Measurements from ENCODE around the gene C3orf20.
"Not testable (repeated sequence)": the region's sequence is repeated elsewhere in the genome, so short reads cannot be mapped to it uniquely, and the experiment has no call there.

Gene C3orf20

GRCh38 chr3:14650193-14650592 lies 24.7 kb upstream of the C3orf20 start:
- no peak for DNase-seq (ENCODE audit: low read depth, low spot score)

GRCh38 chr3:14651440-14652251 lies 23.3 kb upstream of the C3orf20 start, which contains the start of gene CCDC174:
TSS of gene CCDC174 (plus strand) at chr3:14651762. CDS start at chr3:14651837, 75 bp downstream.
- peak; percentile 99 for DNase-seq (ENCODE audit: low read depth, low spot score)

- DNase-seq (ENCODE audit: low read depth, low spot score) = not testable (repeated sequence)
These were observed 22.5 kb upstream of the C3orf20 start for GRCh38 chr3:14652360-14652907.

GRCh38 chr3:14657579-14657978 lies 17.4 kb upstream of the C3orf20 start:
- DNase-seq (ENCODE audit: low read depth, low spot score) = no peak

- peak; percentile 52 for DNase-seq (ENCODE audit: low read depth, low spot score)
These were observed 16.0 kb upstream of the C3orf20 start for GRCh38 chr3:14658978-14659377.

- no peak for DNase-seq (ENCODE audit: low read depth, low spot score)
These were observed 14.0 kb upstream of the C3orf20 start for GRCh38 chr3:14660942-14661341.

GRCh38 chr3:14663396-14664135 lies 11.4 kb upstream of the C3orf20 start:
- DNase-seq (ENCODE audit: low read depth, low spot score) = no peak

GRCh38 chr3:14664170-14664569 lies 10.8 kb upstream of the C3orf20 start:
- no peak for DNase-seq (ENCODE audit: low read depth, low spot score)

- DNase-seq (ENCODE audit: low read depth, low spot score) = no peak
These were observed 2.4 kb upstream of the C3orf20 start for GRCh38 chr3:14672588-14672987.

GRCh38 chr3:14676881-14677280 lies 1.9 kb downstream of the C3orf20 start:
- no peak for DNase-seq (ENCODE audit: low read depth, low spot score)

- DNase-seq (ENCODE audit: low read depth, low spot score) = no peak
These were observed 3.1 kb downstream of the C3orf20 start for GRCh38 chr3:14678015-14678503.

- no peak for DNase-seq (ENCODE audit: low read depth, low spot score)
These were observed 5.2 kb downstream of the C3orf20 start for GRCh38 chr3:14680115-14680514.

GRCh38 chr3:14680716-14681115 lies 5.8 kb downstream of the C3orf20 start:
- no peak for DNase-seq (ENCODE audit: low read depth, low spot score)

- DNase-seq (ENCODE audit: low read depth, low spot score) = no peak
These were observed 9.5 kb downstream of the C3orf20 start for GRCh38 chr3:14684447-14684846.

- no peak for DNase-seq (ENCODE audit: low read depth, low spot score)
These were observed 10.2 kb downstream of the C3orf20 start for GRCh38 chr3:14685179-14685578.

- no peak for DNase-seq (ENCODE audit: low read depth, low spot score)
These were observed 12.4 kb downstream of the C3orf20 start for GRCh38 chr3:14687360-14687759.

GRCh38 chr3:14688525-14688924 lies 13.6 kb downstream of the C3orf20 start:
- no peak for DNase-seq (ENCODE audit: low read depth, low spot score)

- DNase-seq (ENCODE audit: low read depth, low spot score) = no peak
These were observed 14.5 kb downstream of the C3orf20 start for GRCh38 chr3:14689247-14689980.

GRCh38 chr3:14691239-14691638 lies 16.3 kb downstream of the C3orf20 start:
- no peak for DNase-seq (ENCODE audit: low read depth, low spot score)

GRCh38 chr3:14691719-14692118 lies 16.8 kb downstream of the C3orf20 start:
- DNase-seq (ENCODE audit: low read depth, low spot score) = no peak

GRCh38 chr3:14698601-14699244 lies 23.8 kb downstream of the C3orf20 start:
- DNase-seq (ENCODE audit: low read depth, low spot score) = no peak

All from ELF-1 (cell line).